IPS-20b (cell line): ENCODE results near the gene VOPP1.

ENCODE experiments used
- H3K27ac ChIP-seq: one replicate; pipeline ENCODE4 v1.5.1; 2013; ENCODE audit warnings: low read length
- H3K27me3 ChIP-seq: 2 replicates; pipeline ENCODE4 v1.6.1; 2013; ENCODE audit warnings: mild to moderate bottlenecking, low read length, inconsistent platforms; ENCODE audit not compliant: insufficient read depth
- H3K36me3 ChIP-seq: 2 replicates; pipeline ENCODE4 v1.6.1; 2013; ENCODE audit warnings: low read depth, mild to moderate bottlenecking, inconsistent platforms, low read length, moderate library complexity; ENCODE audit not compliant: insufficient read depth
- H3K4me1 ChIP-seq: 2 replicates; pipeline ENCODE4 v1.6.1; 2013; ENCODE audit warnings: mild to moderate bottlenecking, control low read depth, inconsistent platforms, low read length, moderate library complexity; ENCODE audit not compliant: insufficient read depth
- H3K4me3 ChIP-seq: 2 replicates; pipeline ENCODE4 v1.5.1; 2013; ENCODE audit warnings: mild to moderate bottlenecking, low read length, inconsistent platforms
- H3K9ac ChIP-seq: 2 replicates; pipeline ENCODE4 v1.6.1; 2013; ENCODE audit warnings: low read depth, mild to moderate bottlenecking, inconsistent platforms, low read length, moderate library complexity
- H3K9me3 ChIP-seq: 2 replicates; pipeline ENCODE4 v1.6.1; 2013; ENCODE audit warnings: mild to moderate bottlenecking, low read depth, low read length, inconsistent platforms; ENCODE audit not compliant: insufficient read depth

Gene VOPP1

GRCh38 chr7:55563596-55564325, 8.5 kb downstream of the VOPP1 start:
- no peaks in the 10 kb centered on the region; the same call in 1 of the 2 replicates for H3K36me3 ChIP-seq
- 0 out of 2 replicates have a peak overlapping the region, but pooled peaks have one; percentile 5 for H3K9ac ChIP-seq
- H3K4me3 ChIP-seq = no peak overlapping the region
- no peaks in the 10 kb centered on the region; the same call in 1 of the 2 replicates for H3K9me3 ChIP-seq
- peaks cover 48% of the 10 kb centered on the region for H3K4me1 ChIP-seq
- no peak overlapping the region for H3K27ac ChIP-seq
- no peaks in the 10 kb centered on the region for H3K27me3 ChIP-seq

- Histone ChIP-seq H3K27ac (no peak overlapping the region), H3K9me3 (no peaks in the 10 kb centered on the region; the same call in 1 of the 2 replicates), H3K36me3 (no peaks in the 10 kb centered on the region; the same call in 1 of the 2 replicates), H3K4me1 (peaks cover 50% of the 10 kb centered on the region), H3K4me3 (no peak overlapping the region), H3K9ac (no peak overlapping the region), H3K27me3 (no peaks in the 10 kb centered on the region)
These were observed 10.6 kb downstream of the VOPP1 start for GRCh38 chr7:55561690-55562089.

DNA sequence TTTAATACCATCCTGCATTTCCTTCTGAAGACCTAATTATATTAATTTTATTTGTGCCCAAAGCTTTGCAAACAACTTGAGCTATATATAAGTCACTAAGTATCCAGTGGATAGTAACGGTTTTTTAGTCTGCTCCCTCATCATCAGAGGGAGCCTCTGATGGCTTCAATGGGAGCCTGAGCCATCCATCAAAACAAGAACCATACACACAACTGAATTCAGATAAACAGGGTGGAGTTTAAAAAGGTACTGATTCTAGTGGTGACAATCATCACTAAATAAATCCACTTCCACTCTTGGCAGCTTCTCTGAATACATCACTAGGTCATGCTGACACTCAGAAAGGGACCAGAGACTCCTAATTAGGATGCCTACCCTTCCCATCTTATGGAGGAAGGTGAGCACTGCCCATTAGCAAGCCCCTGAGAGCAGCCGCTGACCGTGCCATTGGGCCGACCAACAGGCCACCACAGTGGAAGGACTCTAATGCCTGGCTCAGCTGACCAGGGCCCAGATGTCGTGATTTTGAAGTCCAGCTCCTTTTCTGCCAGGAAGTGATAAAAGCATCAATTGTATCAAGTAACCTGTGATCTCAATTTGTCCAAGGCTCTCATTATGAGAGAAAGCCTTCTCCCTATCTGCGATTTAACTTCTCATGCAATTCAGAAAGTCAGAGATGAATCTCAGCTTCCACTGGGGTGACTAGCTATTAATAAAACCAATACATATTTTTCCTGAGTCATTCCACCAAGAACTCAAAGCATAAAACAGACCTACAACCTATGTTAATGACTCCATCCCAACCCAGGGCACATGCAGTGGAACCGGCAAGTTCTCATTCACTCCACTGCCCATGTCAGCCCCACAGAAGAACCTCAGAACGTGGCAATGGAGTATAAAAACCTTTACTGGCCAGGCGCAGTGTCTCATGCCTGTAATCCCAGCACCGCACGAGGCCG, 13.1 kb downstream of the VOPP1 start:
- Histone ChIP-seq H3K4me1 (peaks cover 60% of the 10 kb centered on the region), H3K36me3 (no peaks in the 10 kb centered on the region; the same call in 1 of the 2 replicates), H3K27me3 (no peaks in the 10 kb centered on the region), H3K9me3 (no peaks in the 10 kb centered on the region; the same call in 1 of the 2 replicates), H3K27ac (no peak overlapping the region), H3K9ac (no peak overlapping the region), H3K4me3 (no peak overlapping the region)

DNA sequence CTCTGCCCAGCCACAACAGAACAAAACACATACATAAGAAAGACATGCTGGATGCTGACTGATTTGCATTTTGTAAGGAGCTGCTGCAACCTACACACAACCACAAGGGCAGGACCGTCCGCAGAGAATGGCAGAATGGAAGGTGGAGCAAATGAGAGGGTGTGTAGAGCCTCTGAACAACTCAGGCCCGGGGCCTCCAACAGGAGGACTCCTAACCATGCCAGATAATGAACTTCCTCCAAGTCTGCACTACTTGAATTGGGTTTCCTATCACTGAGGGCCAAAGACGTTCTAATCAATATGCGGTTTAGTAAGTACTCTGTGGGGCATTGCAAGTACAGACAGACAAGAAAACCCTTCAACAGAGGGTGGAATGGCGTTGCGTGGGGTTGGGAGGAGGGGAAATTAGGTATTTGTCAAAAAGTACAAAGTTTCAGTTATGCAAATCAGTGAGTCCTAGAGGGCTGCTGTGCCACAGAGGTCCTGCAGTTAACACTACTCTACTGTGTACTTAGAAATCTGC, 14.6 kb downstream of the VOPP1 start:
- Histone ChIP-seq H3K27ac (no peak overlapping the region), H3K4me3 (peak overlapping the region; percentile 34; the same call in 1 of the 2 replicates)

DNA sequence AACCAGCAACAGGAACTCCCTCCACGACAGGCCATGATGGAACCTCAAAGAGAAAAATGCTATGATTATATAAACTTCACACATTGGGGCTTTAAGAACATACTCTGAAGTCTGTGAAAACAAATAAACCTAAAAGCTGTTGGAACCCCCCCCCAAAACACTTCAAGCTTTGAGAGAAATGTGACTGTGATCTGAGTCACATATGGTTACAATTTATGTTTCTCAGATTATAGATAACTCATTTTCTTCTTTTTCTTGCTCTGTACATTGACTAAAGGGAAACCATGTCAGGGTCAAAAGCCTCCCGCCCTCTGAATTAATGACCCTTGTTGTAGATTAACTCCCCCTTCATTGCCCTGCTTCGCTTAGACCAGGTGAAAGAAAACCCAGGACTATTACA, 15.8 kb downstream of the VOPP1 start:
- Histone ChIP-seq H3K36me3 (no peaks in the 10 kb centered on the region), H3K9me3 (no peaks in the 10 kb centered on the region), H3K4me1 (peaks cover 55% of the 10 kb centered on the region), H3K4me3 (no peak overlapping the region), H3K27me3 (no peaks in the 10 kb centered on the region), H3K9ac (no peak overlapping the region), H3K27ac (no peak overlapping the region)

More for the DNA sequence above, 14.6 kb downstream of the VOPP1 start:
- H3K9me3 ChIP-seq = no peaks in the 10 kb centered on the region; the same call in 1 of the 2 replicates
- H3K9ac ChIP-seq = no peak overlapping the region
- no peaks in the 10 kb centered on the region; the same call in 1 of the 2 replicates for H3K36me3 ChIP-seq
- no peaks in the 10 kb centered on the region for H3K27me3 ChIP-seq
- H3K4me1 ChIP-seq = peaks cover 58% of the 10 kb centered on the region

- no peaks in the 10 kb centered on the region for H3K9me3 ChIP-seq
- no peak overlapping the region for H3K4me3 ChIP-seq
- H3K4me1 ChIP-seq = peaks cover 55% of the 10 kb centered on the region
- no peak overlapping the region for H3K27ac ChIP-seq
- no peak overlapping the region for H3K9ac ChIP-seq
- H3K36me3 ChIP-seq = no peaks in the 10 kb centered on the region
- no peaks in the 10 kb centered on the region for H3K27me3 ChIP-seq
These were observed 16.3 kb downstream of the VOPP1 start for GRCh38 chr7:55556031-55556430.

DNA sequence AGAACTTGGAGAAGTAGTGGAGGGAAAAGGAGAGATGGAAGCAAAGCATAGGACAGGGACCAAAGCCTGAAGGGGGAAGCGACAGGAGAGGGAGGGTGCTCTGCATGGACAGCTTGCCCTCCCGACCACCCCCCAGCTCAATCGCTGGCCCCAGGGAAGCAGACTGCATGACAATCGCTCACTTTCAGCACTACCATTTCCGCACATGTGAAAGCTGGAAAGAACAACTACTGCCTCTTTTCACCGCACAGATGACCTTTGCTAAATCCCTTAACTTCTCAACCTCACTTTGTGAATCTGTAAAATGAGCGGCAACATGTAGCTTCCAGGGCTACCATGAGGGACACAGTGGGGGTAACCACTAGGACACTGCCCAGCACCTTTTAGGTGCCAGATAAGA, 17.1 kb downstream of the VOPP1 start:
- Histone ChIP-seq H3K9me3 (no peaks in the 10 kb centered on the region), H3K27me3 (no peaks in the 10 kb centered on the region), H3K9ac (peak overlapping the region; percentile 16; the same call in 1 of the 2 replicates), H3K27ac (peak overlapping the region; percentile 23), H3K4me3 (peak overlapping the region; percentile 44; the same call in 1 of the 2 replicates), H3K4me1 (peaks cover 55% of the 10 kb centered on the region), H3K36me3 (no peaks in the 10 kb centered on the region)

DNA sequence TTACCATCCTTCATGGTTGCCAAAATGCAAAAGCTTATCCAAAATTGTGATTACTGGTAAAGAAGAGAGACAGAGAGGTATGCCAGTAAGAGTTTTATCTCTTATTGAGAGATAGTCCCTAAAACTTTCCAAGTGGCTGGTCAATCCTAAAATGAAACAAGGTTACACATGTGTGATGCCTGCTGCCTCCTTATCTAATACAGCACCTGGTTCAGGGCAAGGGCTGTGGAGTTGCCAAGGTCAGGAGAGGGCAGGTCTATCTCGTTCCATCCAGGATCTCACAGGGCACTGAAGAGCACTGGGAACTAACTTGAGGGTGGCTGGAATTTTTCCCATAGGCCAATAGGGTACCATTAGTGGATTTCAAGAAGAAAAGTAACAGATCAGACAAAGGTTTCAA, 18.3 kb downstream of the VOPP1 start:
- H3K36me3 ChIP-seq = no peaks in the 10 kb centered on the region
- no peak overlapping the region for H3K27ac ChIP-seq
- no peak overlapping the region for H3K9ac ChIP-seq
- H3K4me3 ChIP-seq = no peak overlapping the region
- no peaks in the 10 kb centered on the region for H3K9me3 ChIP-seq
- H3K27me3 ChIP-seq = no peaks in the 10 kb centered on the region
- peaks cover 63% of the 10 kb centered on the region for H3K4me1 ChIP-seq

DNA sequence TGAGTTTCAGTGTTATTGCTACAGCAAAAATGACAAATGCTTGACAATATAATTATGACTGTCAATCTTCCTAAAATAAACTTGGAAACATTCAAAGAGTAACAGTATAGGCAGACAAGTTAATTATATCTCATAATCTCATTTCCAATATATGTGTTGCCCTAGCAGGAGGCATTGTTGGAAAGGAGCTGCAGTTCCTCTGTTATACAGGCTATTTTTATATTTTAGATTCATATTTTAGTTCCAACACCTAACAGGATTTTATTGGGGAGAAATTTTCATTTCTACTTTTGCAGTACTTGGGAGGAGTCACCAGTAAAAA, 19.3 kb downstream of the VOPP1 start:
- peaks cover 64% of the 10 kb centered on the region for H3K4me1 ChIP-seq
- no peaks in the 10 kb centered on the region for H3K9me3 ChIP-seq
- H3K36me3 ChIP-seq = no peaks in the 10 kb centered on the region
- H3K4me3 ChIP-seq = no peak overlapping the region
- H3K27me3 ChIP-seq = no peaks in the 10 kb centered on the region
- no peak overlapping the region for H3K27ac ChIP-seq
- no peak overlapping the region for H3K9ac ChIP-seq

DNA sequence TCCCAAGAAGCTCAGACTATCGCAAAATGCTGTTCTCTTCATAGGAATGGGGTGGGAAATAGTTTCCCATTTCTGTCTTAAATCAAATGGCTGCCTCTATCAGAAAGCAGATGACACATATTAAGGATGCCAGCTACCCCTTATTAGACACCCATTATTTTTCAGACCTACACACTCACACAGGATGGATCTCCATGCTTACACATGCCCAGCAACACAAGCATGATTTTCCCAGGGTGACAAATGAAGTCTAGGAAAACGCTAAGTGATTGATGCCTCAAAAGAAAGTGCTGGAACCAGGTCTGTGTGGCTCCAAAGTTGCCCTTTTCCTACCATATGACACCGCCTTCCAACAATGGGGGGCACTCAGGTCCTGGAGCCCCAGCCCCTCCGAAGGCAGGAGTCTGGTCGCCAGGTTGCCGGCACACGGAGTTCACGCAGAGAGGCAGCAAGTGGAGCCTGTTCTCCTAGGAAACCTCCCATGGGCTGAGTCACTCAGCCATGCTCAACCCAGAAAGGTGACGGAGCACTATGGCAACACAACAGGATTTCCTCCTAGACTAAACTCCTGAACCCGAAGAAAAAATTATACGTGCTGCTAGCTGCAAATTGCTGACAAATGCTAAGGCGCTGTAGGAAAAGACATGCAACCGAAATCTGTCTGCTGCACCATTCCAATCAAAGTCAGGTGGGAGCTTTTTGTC, 19.8 kb downstream of the VOPP1 start:
- Histone ChIP-seq H3K36me3 (no peaks in the 10 kb centered on the region), H3K9me3 (no peaks in the 10 kb centered on the region), H3K27ac (no peak overlapping the region), H3K4me1 (peaks cover 60% of the 10 kb centered on the region), H3K9ac (no peak overlapping the region), H3K4me3 (no peak overlapping the region), H3K27me3 (no peaks in the 10 kb centered on the region)

DNA sequence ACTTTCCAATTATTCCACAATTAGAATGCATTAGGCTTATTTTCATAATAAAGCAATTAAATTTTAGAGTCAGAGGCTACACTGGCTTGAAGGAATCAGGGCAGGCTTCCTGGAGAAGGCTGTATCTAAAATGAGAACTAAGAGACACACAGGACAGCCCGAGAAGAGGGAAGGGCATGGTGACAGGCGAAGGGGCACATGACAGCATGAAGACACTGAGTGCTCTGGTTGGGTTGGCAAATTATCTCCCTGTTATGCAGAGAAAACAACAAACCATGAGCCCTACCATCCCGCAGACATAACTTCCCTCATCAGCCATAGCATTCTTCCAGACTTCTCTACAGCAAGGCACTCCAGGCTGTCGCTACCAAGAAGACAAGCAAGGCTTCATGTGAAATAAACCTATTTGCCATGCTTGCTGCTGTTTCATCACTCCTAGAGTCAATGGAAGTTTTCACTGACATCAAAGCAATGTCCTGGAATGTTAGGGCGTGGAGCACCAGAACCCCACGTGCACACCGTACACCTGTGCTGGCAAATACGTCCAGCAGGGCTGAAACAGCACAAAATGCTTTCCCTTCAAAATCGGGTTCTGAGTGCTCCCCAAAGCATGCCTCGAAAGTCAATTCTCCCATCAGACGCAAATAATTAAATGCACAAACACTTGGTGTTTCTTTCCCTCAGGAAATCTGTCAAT, 21.3 kb downstream of the VOPP1 start:
- Histone ChIP-seq H3K4me1 (peaks cover 52% of the 10 kb centered on the region), H3K36me3 (no peaks in the 10 kb centered on the region), H3K9ac (no peak overlapping the region), H3K27ac (no peak overlapping the region), H3K27me3 (no peaks in the 10 kb centered on the region), H3K4me3 (no peak overlapping the region), H3K9me3 (no peaks in the 10 kb centered on the region)
